Endothelial cell of umbilical vein (primary cell): ENCODE data around the gene OPRL1. TPM values are rescaled to one million over a fixed set of nuclear protein-coding genes. Genes with fewer than 3 reads are reported as not detected.

Experiments
- BruUV-seq: library from RNA; stranded (reverse); fragments of 400-500 nt; replicated peaks from 2 replicates; lab custom pipeline; 2021; lab: Mats Ljungman, UMichigan
- CTCF ChIA-PET: fragments of 300-600, 350-600 bp; sonication (Branson Sonifier 250); formaldehyde crosslinking; loops from one replicate; lab custom pipeline; 2021; ENCODE audit warnings: antibody characterized with exemption, inconsistent platforms; lab: Charles Lee
- POLR2A ChIA-PET: fragments of 300-600, 350-600 bp; sonication (Branson Sonifier 250); formaldehyde crosslinking; loops from one replicate; lab custom pipeline; 2021; ENCODE audit warnings: antibody characterized with exemption, inconsistent platforms; lab: Charles Lee
- DNase-seq: peaks from one replicate; pipeline ENCODE4 v3.0.0-alpha.2; 2011; ENCODE audit warnings: low read depth, low spot score
- FAIRE-seq: peaks from 2 replicates; lab custom pipeline; 2011; peaks lifted over from hg19 to GRCh38; lab: Jason Lieb, UNC
- H2AFZ ChIP-seq: 2 replicates; pipeline ENCODE4 v1.6.0; 2012; ENCODE audit warnings: low read depth, low read length, control low read depth, inconsistent platforms
- H3K27ac ChIP-seq: 2 replicates; pipeline ENCODE4 v1.5.1; 2011; ENCODE audit warnings: low read depth, mild to moderate bottlenecking, control low read depth, low read length, moderate library complexity; ENCODE audit not compliant: insufficient read depth
- H3K27me3 ChIP-seq, 2 experiments: 2 replicates each; pipeline versions ENCODE4 v1.6.0 to v1.6.1; 2011; ENCODE audit warnings: low read length in 2 of 2, mixed read lengths in 1 of 2; ENCODE audit not compliant: control insufficient read depth in 2 of 2, insufficient read depth in 2 of 2
- H3K36me3 ChIP-seq, 2 experiments: 2 replicates in 1 of 2; 3 replicates in 1 of 2; pipeline ENCODE4 v1.5.1; 2011; ENCODE audit warnings: low read length in 2 of 2, mild to moderate bottlenecking in 1 of 2, moderate library complexity in 1 of 2; ENCODE audit not compliant: control insufficient read depth in 2 of 2, insufficient read depth in 2 of 2; ENCODE audit errors: extremely low read depth in 1 of 2
- H3K4me1 ChIP-seq: 3 replicates; pipeline ENCODE4 v1.5.1; 2011; ENCODE audit warnings: mild to moderate bottlenecking, low read length; ENCODE audit not compliant: control insufficient read depth, insufficient read depth; ENCODE audit errors: extremely low read depth
- H3K4me2 ChIP-seq: 2 replicates; pipeline ENCODE4 v1.6.1; 2011; ENCODE audit warnings: low read length, control low read depth, mixed read lengths; ENCODE audit not compliant: insufficient read depth
- H3K4me3 ChIP-seq, 3 experiments: fragments of 200-600 bp in 1 of 3; sonication (generic), shearing (Covaris generic) in 1 of 3; replicated peaks in 1 of 3; 2 replicates each; pipeline ENCODE4 v1.5.1; 2011 to 2016; ENCODE audit warnings: control low read depth in 3 of 3, low read length in 3 of 3, mild to moderate bottlenecking in 2 of 3, inconsistent platforms in 1 of 3, low read depth in 1 of 3, moderate library complexity in 1 of 3; ENCODE audit not compliant: insufficient read depth in 1 of 3
- H3K79me2 ChIP-seq: 2 replicates; pipeline ENCODE4 v1.6.0; 2012; ENCODE audit warnings: low read length, inconsistent platforms; ENCODE audit not compliant: control insufficient read depth, insufficient read depth
- H3K9ac ChIP-seq: replicated peaks from 2 replicates; pipeline ENCODE3; 2011; ENCODE audit warnings: low read length, control low read depth; ENCODE audit not compliant: insufficient read depth; ENCODE audit errors: extremely low read depth
- H3K9me1 ChIP-seq: replicated peaks from 3 replicates; pipeline ENCODE4 v1.6.0; 2011; ENCODE audit warnings: mild to moderate bottlenecking, low read length; ENCODE audit not compliant: control insufficient read depth, insufficient read depth; ENCODE audit errors: extremely low read depth
- H3K9me3 ChIP-seq: replicated peaks from 2 replicates; pipeline ENCODE4 v1.5.1; 2012; ENCODE audit warnings: low read length, inconsistent platforms; ENCODE audit not compliant: control insufficient read depth, insufficient read depth
- H4K20me1 ChIP-seq: replicated peaks from 2 replicates; pipeline ENCODE3; 2011; ENCODE audit warnings: mild to moderate bottlenecking, low read length; ENCODE audit not compliant: control insufficient read depth, insufficient read depth; ENCODE audit errors: extremely low read depth
- EZH2 ChIP-seq: IDR thresholded peaks from 2 replicates; pipeline ENCODE4 v1.6.1; 2012; ENCODE audit warnings: borderline replicate concordance, low read depth, mild to moderate bottlenecking, moderate library complexity, low read length, inconsistent platforms; ENCODE audit not compliant: severe bottlenecking
- FOS ChIP-seq: IDR thresholded peaks from 2 replicates; pipeline ENCODE4 v1.6.1; 2011; ENCODE audit warnings: mild to moderate bottlenecking, low read length, moderate library complexity, borderline replicate concordance; ENCODE audit not compliant: insufficient read depth
- GATA2 ChIP-seq: IDR thresholded peaks from 2 replicates; pipeline ENCODE4 v1.7.0; 2011; ENCODE audit warnings: low read depth, mild to moderate bottlenecking, moderate library complexity, mixed read lengths, low read length; ENCODE audit not compliant: insufficient read length, insufficient read depth
- JUN ChIP-seq: IDR thresholded peaks from 2 replicates; pipeline ENCODE4 v1.6.1; 2011; ENCODE audit warnings: borderline replicate concordance, low read depth; ENCODE audit not compliant: insufficient read length, insufficient read depth
- dilution Hi-C: fragments of 300-500 bp; cut with MboI; formaldehyde crosslinking; loops from one replicate; pipeline ENCODE4 v1.15.0; 2019; ENCODE audit warnings: low sequenced_read_pairs; ENCODE audit not compliant: extremely low pct_ligation_motif_present
- intact Hi-C: fragments of 100-400 bp; cut with micrococcal nuclease; formaldehyde crosslinking; loops from one replicate; pipeline ENCODE4 v1.10.0; 2022
- polyA plus RNA-seq, 4 experiments: library from polyadenylated mRNA; depleted of rRNA in 3 of 4; stranded (reverse) in 3 of 4; unstranded in 1 of 4; fragments of >200 nt; gene quantifications; 2 replicates each; pipeline versions ENCODE4 v1.2.1 to v1.2.3, GENCODE V29; 2011 to 2012; ENCODE audit warnings: missing spikeins in 1 of 4
- total RNA-seq: library from RNA; stranded (reverse); gene quantifications from 2 replicates; pipeline ENCODE4 v1.2.3, GENCODE V29; 2021
- TF ChIP-seq, protein P1 (sequence below), 2 donors: IDR thresholded peaks; 1 replicate in 1 of 2; 2 replicates in 1 of 2; pipeline ENCODE4 v1.5.1; 2011; ENCODE audit warnings: low read length in 2 of 2, mild to moderate bottlenecking in 2 of 2, moderate library complexity in 2 of 2, control low read depth in 1 of 2, inconsistent platforms in 1 of 2, low read depth in 1 of 2; ENCODE audit not compliant: insufficient read depth in 1 of 2; ENCODE audit errors: extremely low read depth in 1 of 2

Gene OPRL1
- total and polyA plus RNA-seq, 2 donors (not counting 3 experiments of a cell fraction or from before 2014, with no cell fraction given): 1.9 to 2.0 TPM

DNA sequence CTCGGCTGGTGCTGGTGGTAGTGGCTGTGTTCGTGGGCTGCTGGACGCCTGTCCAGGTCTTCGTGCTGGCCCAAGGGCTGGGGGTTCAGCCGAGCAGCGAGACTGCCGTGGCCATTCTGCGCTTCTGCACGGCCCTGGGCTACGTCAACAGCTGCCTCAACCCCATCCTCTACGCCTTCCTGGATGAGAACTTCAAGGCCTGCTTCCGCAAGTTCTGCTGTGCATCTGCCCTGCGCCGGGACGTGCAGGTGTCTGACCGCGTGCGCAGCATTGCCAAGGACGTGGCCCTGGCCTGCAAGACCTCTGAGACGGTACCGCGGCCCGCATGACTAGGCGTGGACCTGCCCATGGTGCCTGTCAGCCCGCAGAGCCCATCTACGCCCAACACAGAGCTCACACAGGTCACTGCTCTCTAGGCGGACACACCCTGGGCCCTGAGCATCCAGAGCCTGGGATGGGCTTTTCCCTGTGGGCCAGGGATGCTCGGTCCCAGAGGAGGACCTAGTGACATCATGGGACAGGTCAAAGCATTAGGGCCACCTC lies 18.7 kb downstream of the OPRL1 start:
- Histone ChIP-seq H3K4me3 (no peak overlapping the region), H3K4me2 (no peak overlapping the region), H3K9me3 (no peaks in the 10 kb centered on the region), H3K4me1 (no peaks in the 10 kb centered on the region), H3K27me3 (peaks cover 19% of the 10 kb centered on the region in 2 experiments), H3K9me1 (no peaks in the 10 kb centered on the region), H3K36me3 (no peaks in the 10 kb centered on the region), H3K79me2 (no peaks in the 10 kb centered on the region), H3K27ac (no peak overlapping the region), H2AFZ (no peak overlapping the region), H3K9ac (no peak overlapping the region), H4K20me1 (no peaks in the 10 kb centered on the region)
- CTCF ChIA-PET: interaction anchor here (1.9 kb wide), 1 partner anchor 15 kb away, joined by 8 read pairs; the partner anchor contains the start of gene LKAAEAR1
- FAIRE-seq (no peak), DNase-seq (no peak)
- POLR2A ChIA-PET: no interaction called here
- TF ChIP-seq JUN: no peak
- TF ChIP-seq GATA2: no peak
- TF ChIP-seq FOS: no peak
- TF ChIP-seq EZH2: no peak
- TF ChIP-seq, protein P1, sequence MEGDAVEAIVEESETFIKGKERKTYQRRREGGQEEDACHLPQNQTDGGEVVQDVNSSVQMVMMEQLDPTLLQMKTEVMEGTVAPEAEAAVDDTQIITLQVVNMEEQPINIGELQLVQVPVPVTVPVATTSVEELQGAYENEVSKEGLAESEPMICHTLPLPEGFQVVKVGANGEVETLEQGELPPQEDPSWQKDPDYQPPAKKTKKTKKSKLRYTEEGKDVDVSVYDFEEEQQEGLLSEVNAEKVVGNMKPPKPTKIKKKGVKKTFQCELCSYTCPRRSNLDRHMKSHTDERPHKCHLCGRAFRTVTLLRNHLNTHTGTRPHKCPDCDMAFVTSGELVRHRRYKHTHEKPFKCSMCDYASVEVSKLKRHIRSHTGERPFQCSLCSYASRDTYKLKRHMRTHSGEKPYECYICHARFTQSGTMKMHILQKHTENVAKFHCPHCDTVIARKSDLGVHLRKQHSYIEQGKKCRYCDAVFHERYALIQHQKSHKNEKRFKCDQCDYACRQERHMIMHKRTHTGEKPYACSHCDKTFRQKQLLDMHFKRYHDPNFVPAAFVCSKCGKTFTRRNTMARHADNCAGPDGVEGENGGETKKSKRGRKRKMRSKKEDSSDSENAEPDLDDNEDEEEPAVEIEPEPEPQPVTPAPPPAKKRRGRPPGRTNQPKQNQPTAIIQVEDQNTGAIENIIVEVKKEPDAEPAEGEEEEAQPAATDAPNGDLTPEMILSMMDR (IDR thresholded peaks at IDR 0.05; ENCODE audit: extremely low read depth in 1 of 2, insufficient read depth in 1 of 2, low read depth in 1 of 2, low read length in 2 of 2): no peak
- dilution Hi-C loops: no loop called here
- intact Hi-C loops: no loop called here
- BruUV-seq: no TSS peak
